D721Med (cell line): ENCODE data around the gene NCF4.

Source experiments
- DNase-seq: peaks from one replicate; pipeline ENCODE4 v3.0.0; 2011; ENCODE audit warnings: low spot score; ENCODE audit not compliant: insufficient read length
- FAIRE-seq: peaks from 2 replicates; lab custom pipeline; 2011; peaks lifted over from hg19 to GRCh38; lab: Jason Lieb, UNC
- CTCF ChIP-seq: IDR thresholded peaks from 2 replicates; pipeline ENCODE4 v1.5.1; 2012; ENCODE audit warnings: mild to moderate bottlenecking, control low read depth; ENCODE audit not compliant: insufficient read depth; ENCODE audit errors: missing control alignments

The NCF4 gene

GRCh38 chr22:36892292-36892691, 31.5 kb downstream of the NCF4 start:
- FAIRE-seq (no peak), DNase-seq (no peak)
- no peak for TF ChIP-seq CTCF

- FAIRE-seq (no peak), DNase-seq (no peak)
- no peak for TF ChIP-seq CTCF
Observed at GRCh38 chr22:36893262-36893661, 32.5 kb downstream of the NCF4 start.

- DNase-seq (no peak), FAIRE-seq (no peak)
- no peak for TF ChIP-seq CTCF
Observed at GRCh38 chr22:36894266-36894665, 33.5 kb downstream of the NCF4 start.

- no peak for TF ChIP-seq CTCF
- DNase-seq (no peak), FAIRE-seq (no peak)
Observed at GRCh38 chr22:36897611-36898010, 36.8 kb downstream of the NCF4 start.

- no peak for TF ChIP-seq CTCF
- no peak for DNase-seq
- no peak for FAIRE-seq
Observed at GRCh38 chr22:36898690-36899089, 37.9 kb downstream of the NCF4 start.

GRCh38 chr22:36899498-36899897, 38.7 kb downstream of the NCF4 start:
- FAIRE-seq (no peak), DNase-seq (no peak)
- no peak for TF ChIP-seq CTCF

- no peak for TF ChIP-seq CTCF
- DNase-seq (no peak), FAIRE-seq (no peak)
Observed at GRCh38 chr22:36900225-36900624, 39.4 kb downstream of the NCF4 start.
